Endothelial cell of umbilical vein (primary cell): ENCODE data around the gene NFIA. TPM values are rescaled to one million over a fixed set of nuclear protein-coding genes. Genes with fewer than 3 reads are reported as not detected.

Source experiments
- BruUV-seq: library from RNA; stranded (reverse); fragments of 400-500 nt; replicated peaks from 2 replicates; lab custom pipeline; 2021; lab: Mats Ljungman, UMichigan
- CTCF ChIA-PET: fragments of 300-600, 350-600 bp; sonication (Branson Sonifier 250); formaldehyde crosslinking; loops from one replicate; lab custom pipeline; 2021; ENCODE audit warnings: antibody characterized with exemption, inconsistent platforms; lab: Charles Lee
- POLR2A ChIA-PET: fragments of 300-600, 350-600 bp; sonication (Branson Sonifier 250); formaldehyde crosslinking; loops from one replicate; lab custom pipeline; 2021; ENCODE audit warnings: antibody characterized with exemption, inconsistent platforms; lab: Charles Lee
- DNase-seq: peaks from one replicate; pipeline ENCODE4 v3.0.0-alpha.2; 2011; ENCODE audit warnings: low read depth, low spot score
- FAIRE-seq: peaks from 2 replicates; lab custom pipeline; 2011; peaks lifted over from hg19 to GRCh38; lab: Jason Lieb, UNC
- H2AFZ ChIP-seq: 2 replicates; pipeline ENCODE4 v1.6.0; 2012; ENCODE audit warnings: low read depth, low read length, control low read depth, inconsistent platforms
- H3K27ac ChIP-seq: 2 replicates; pipeline ENCODE4 v1.5.1; 2011; ENCODE audit warnings: low read depth, mild to moderate bottlenecking, control low read depth, low read length, moderate library complexity; ENCODE audit not compliant: insufficient read depth
- H3K27me3 ChIP-seq, 2 experiments: 2 replicates each; pipeline versions ENCODE4 v1.6.0 to v1.6.1; 2011; ENCODE audit warnings: low read length in 2 of 2, mixed read lengths in 1 of 2; ENCODE audit not compliant: control insufficient read depth in 2 of 2, insufficient read depth in 2 of 2
- H3K36me3 ChIP-seq, 2 experiments: 2 replicates in 1 of 2; 3 replicates in 1 of 2; pipeline ENCODE4 v1.5.1; 2011; ENCODE audit warnings: low read length in 2 of 2, mild to moderate bottlenecking in 1 of 2, moderate library complexity in 1 of 2; ENCODE audit not compliant: control insufficient read depth in 2 of 2, insufficient read depth in 2 of 2; ENCODE audit errors: extremely low read depth in 1 of 2
- H3K4me1 ChIP-seq: 3 replicates; pipeline ENCODE4 v1.5.1; 2011; ENCODE audit warnings: mild to moderate bottlenecking, low read length; ENCODE audit not compliant: control insufficient read depth, insufficient read depth; ENCODE audit errors: extremely low read depth
- H3K4me2 ChIP-seq: 2 replicates; pipeline ENCODE4 v1.6.1; 2011; ENCODE audit warnings: low read length, control low read depth, mixed read lengths; ENCODE audit not compliant: insufficient read depth
- H3K4me3 ChIP-seq, 3 experiments: fragments of 200-600 bp in 1 of 3; sonication (generic), shearing (Covaris generic) in 1 of 3; replicated peaks in 1 of 3; 2 replicates each; pipeline ENCODE4 v1.5.1; 2011 to 2016; ENCODE audit warnings: control low read depth in 3 of 3, low read length in 3 of 3, mild to moderate bottlenecking in 2 of 3, inconsistent platforms in 1 of 3, low read depth in 1 of 3, moderate library complexity in 1 of 3; ENCODE audit not compliant: insufficient read depth in 1 of 3
- H3K79me2 ChIP-seq: 2 replicates; pipeline ENCODE4 v1.6.0; 2012; ENCODE audit warnings: low read length, inconsistent platforms; ENCODE audit not compliant: control insufficient read depth, insufficient read depth
- H3K9ac ChIP-seq: replicated peaks from 2 replicates; pipeline ENCODE3; 2011; ENCODE audit warnings: low read length, control low read depth; ENCODE audit not compliant: insufficient read depth; ENCODE audit errors: extremely low read depth
- H3K9me1 ChIP-seq: replicated peaks from 3 replicates; pipeline ENCODE4 v1.6.0; 2011; ENCODE audit warnings: mild to moderate bottlenecking, low read length; ENCODE audit not compliant: control insufficient read depth, insufficient read depth; ENCODE audit errors: extremely low read depth
- H3K9me3 ChIP-seq: replicated peaks from 2 replicates; pipeline ENCODE4 v1.5.1; 2012; ENCODE audit warnings: low read length, inconsistent platforms; ENCODE audit not compliant: control insufficient read depth, insufficient read depth
- H4K20me1 ChIP-seq: replicated peaks from 2 replicates; pipeline ENCODE3; 2011; ENCODE audit warnings: mild to moderate bottlenecking, low read length; ENCODE audit not compliant: control insufficient read depth, insufficient read depth; ENCODE audit errors: extremely low read depth
- FOS ChIP-seq: IDR thresholded peaks from 2 replicates; pipeline ENCODE4 v1.6.1; 2011; ENCODE audit warnings: mild to moderate bottlenecking, low read length, moderate library complexity, borderline replicate concordance; ENCODE audit not compliant: insufficient read depth
- GATA2 ChIP-seq: IDR thresholded peaks from 2 replicates; pipeline ENCODE4 v1.7.0; 2011; ENCODE audit warnings: low read depth, mild to moderate bottlenecking, moderate library complexity, mixed read lengths, low read length; ENCODE audit not compliant: insufficient read length, insufficient read depth
- JUN ChIP-seq: IDR thresholded peaks from 2 replicates; pipeline ENCODE4 v1.6.1; 2011; ENCODE audit warnings: borderline replicate concordance, low read depth; ENCODE audit not compliant: insufficient read length, insufficient read depth
- MYC ChIP-seq: IDR thresholded peaks from one replicate; pipeline ENCODE4 v1.6.1; 2011; ENCODE audit warnings: mild to moderate bottlenecking, low read depth, low read length
- POLR2A ChIP-seq: IDR thresholded peaks from 2 replicates; pipeline ENCODE4 v1.6.1; 2012; ENCODE audit warnings: low read depth, mild to moderate bottlenecking, control low read depth, low read length
- POLR2AphosphoS5 ChIP-seq: IDR thresholded peaks from 2 replicates; pipeline ENCODE4 v1.6.1; 2012; ENCODE audit warnings: low read depth, mild to moderate bottlenecking, control low read depth, low read length, moderate library complexity; ENCODE audit not compliant: insufficient read depth
- dilution Hi-C: fragments of 300-500 bp; cut with MboI; formaldehyde crosslinking; loops from one replicate; pipeline ENCODE4 v1.15.0; 2019; ENCODE audit warnings: low sequenced_read_pairs; ENCODE audit not compliant: extremely low pct_ligation_motif_present
- intact Hi-C: fragments of 100-400 bp; cut with micrococcal nuclease; formaldehyde crosslinking; loops from one replicate; pipeline ENCODE4 v1.10.0; 2022
- polyA plus RNA-seq, 4 experiments: library from polyadenylated mRNA; depleted of rRNA in 3 of 4; stranded (reverse) in 3 of 4; unstranded in 1 of 4; fragments of >200 nt; gene quantifications; 2 replicates each; pipeline versions ENCODE4 v1.2.1 to v1.2.3, GENCODE V29; 2011 to 2012; ENCODE audit warnings: missing spikeins in 1 of 4
- total RNA-seq: library from RNA; stranded (reverse); gene quantifications from 2 replicates; pipeline ENCODE4 v1.2.3, GENCODE V29; 2021
- TF ChIP-seq, protein P1 (sequence below), 2 donors: IDR thresholded peaks; 1 replicate in 1 of 2; 2 replicates in 1 of 2; pipeline ENCODE4 v1.5.1; 2011; ENCODE audit warnings: low read length in 2 of 2, mild to moderate bottlenecking in 2 of 2, moderate library complexity in 2 of 2, control low read depth in 1 of 2, inconsistent platforms in 1 of 2, low read depth in 1 of 2; ENCODE audit not compliant: insufficient read depth in 1 of 2; ENCODE audit errors: extremely low read depth in 1 of 2
- TF ChIP-seq, protein P2 (sequence below): IDR thresholded peaks from 2 replicates; pipeline ENCODE4 v1.6.1; 2011; ENCODE audit not compliant: insufficient read depth, insufficient read length

Gene NFIA
- total and polyA plus RNA-seq, 2 donors (not counting 3 experiments of a cell fraction or from before 2014, with no cell fraction given), result 25.5 to 47.0 TPM

DNA sequence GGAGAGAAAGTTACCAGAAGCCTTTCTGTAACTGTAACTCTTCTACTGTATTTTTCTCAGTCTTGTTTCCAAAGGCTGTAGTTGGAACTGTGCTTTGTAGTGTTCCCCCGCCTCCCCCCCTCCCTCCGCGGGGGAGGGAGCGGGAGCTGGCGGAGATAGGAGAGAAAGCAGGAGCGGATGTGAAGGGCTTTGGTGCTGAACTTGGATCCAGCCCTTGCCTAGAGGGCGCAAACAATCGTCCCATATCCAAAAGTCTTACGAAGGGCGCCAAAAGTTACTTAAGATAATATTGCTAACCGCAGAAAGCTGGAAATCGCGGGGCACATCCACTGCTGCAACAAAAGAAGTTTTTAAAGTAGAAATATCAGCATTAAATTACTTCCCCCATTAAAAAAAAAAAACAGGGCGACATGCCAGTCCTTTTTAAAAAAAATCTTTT is 2.4 kb upstream of the NFIA start:
- intact Hi-C loops, result loop anchor here (1.0 to 10.0 kb wide), 5 partner anchors 52 to 645 kb away; partner anchors contain the start of gene TM2D1
- Histone ChIP-seq H3K9me3 (no peaks in the 10 kb centered on the region), H3K27me3 (no peaks in the 10 kb centered on the region), H3K9ac (peak overlapping the region; percentile 49), H2AFZ (peak overlapping the region; percentile 98), H3K9me1 (no peaks in the 10 kb centered on the region), H3K4me2 (peak overlapping the region; percentile 93), H3K4me3 (peak overlapping the region in 1 of 3 experiments; percentile 49), H3K79me2 (peaks cover 24% of the 10 kb centered on the region), H3K36me3 (no peaks in the 10 kb centered on the region), H3K27ac (peak overlapping the region; percentile 50), H3K4me1 (peaks cover 49% of the 10 kb centered on the region), H4K20me1 (peaks cover under 1% of the 10 kb centered on the region)
- peak; percentile 74 for FAIRE-seq
- peak; percentile 82 for DNase-seq
- CTCF ChIA-PET, result interaction anchor here (0.6 to 6.1 kb wide), 9 partner anchors 23 to 509 kb away, joined by 3 to 78 read pairs (median 5); no protein-coding TSS in a partner anchor
- BruUV-seq, result no TSS peak
- no peak for TF ChIP-seq JUN
- TF ChIP-seq, protein P1, sequence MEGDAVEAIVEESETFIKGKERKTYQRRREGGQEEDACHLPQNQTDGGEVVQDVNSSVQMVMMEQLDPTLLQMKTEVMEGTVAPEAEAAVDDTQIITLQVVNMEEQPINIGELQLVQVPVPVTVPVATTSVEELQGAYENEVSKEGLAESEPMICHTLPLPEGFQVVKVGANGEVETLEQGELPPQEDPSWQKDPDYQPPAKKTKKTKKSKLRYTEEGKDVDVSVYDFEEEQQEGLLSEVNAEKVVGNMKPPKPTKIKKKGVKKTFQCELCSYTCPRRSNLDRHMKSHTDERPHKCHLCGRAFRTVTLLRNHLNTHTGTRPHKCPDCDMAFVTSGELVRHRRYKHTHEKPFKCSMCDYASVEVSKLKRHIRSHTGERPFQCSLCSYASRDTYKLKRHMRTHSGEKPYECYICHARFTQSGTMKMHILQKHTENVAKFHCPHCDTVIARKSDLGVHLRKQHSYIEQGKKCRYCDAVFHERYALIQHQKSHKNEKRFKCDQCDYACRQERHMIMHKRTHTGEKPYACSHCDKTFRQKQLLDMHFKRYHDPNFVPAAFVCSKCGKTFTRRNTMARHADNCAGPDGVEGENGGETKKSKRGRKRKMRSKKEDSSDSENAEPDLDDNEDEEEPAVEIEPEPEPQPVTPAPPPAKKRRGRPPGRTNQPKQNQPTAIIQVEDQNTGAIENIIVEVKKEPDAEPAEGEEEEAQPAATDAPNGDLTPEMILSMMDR (IDR thresholded peaks at IDR 0.05; ENCODE audit: extremely low read depth in 1 of 2, insufficient read depth in 1 of 2, low read depth in 1 of 2, low read length in 2 of 2), result peak in 1 of 2 donors; percentile 18
- POLR2A ChIA-PET, result no interaction called here
- dilution Hi-C loops, result no loop called here

DNA sequence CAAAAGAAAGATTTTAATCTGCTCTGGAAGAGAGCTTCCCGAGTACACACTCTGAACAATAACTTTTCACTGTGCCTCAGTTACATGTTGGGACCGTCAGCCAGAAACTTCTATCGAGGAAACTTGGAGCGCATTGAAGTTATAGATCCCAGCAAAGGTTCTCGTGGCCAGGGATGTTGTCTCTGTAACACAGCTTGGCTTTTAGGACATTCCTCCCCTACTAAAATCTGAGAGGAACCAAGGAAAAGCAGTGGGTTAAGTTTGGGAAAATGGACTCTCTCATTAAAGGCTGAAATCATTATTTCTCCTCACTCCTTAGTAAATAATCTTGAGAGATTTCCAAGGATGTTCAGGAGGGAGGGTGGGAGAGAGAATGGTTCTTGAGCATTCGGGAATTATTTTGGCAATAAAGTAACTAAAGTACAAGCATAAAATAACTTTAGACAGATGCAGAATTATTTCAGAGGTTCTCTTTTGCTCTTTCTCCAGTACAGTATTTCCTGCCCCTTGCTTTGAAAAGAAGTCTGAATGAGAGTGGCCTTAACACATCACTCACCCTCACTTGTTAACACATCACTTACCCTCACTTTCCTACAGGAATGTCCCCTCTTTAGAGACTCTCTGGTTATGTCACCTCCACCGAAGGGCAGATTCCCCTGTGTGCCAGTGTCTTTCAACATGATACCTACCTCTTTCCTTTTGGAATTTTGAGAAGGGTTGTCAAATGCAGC is 1.8 kb upstream of the NFIA start:
- ChIA-PET CTCF (interaction anchor here (0.6 to 6.1 kb wide), 11 partner anchors 24 to 772 kb away, joined by 3 to 78 read pairs (median 5); no protein-coding TSS in a partner anchor), POLR2A (no interaction called here)
- Histone ChIP-seq H4K20me1 (peaks cover 4% of the 10 kb centered on the region), H3K36me3 (no peaks in the 10 kb centered on the region), H3K9me3 (no peaks in the 10 kb centered on the region), H3K4me2 (peak overlapping the region; percentile 93), H3K9me1 (no peaks in the 10 kb centered on the region), H3K27ac (peak overlapping the region; percentile 50), H3K27me3 (no peaks in the 10 kb centered on the region), H3K79me2 (peaks cover 31% of the 10 kb centered on the region), H3K9ac (peak overlapping the region; percentile 53), H3K4me1 (peaks cover 55% of the 10 kb centered on the region), H3K4me3 (peak overlapping the region in 1 of 3 experiments; percentile 86), H2AFZ (peak overlapping the region; percentile 98)
- dilution Hi-C loops (no loop called here), intact Hi-C loops (loop anchor here (1.0 to 5.0 kb wide), 3 partner anchors 104 to 237 kb away; no protein-coding TSS in a partner anchor)
- FAIRE-seq (no peak), DNase-seq (peak; percentile 48)
- TF ChIP-seq MYC, result no peak
- no peak for TF ChIP-seq POLR2AphosphoS5
- TF ChIP-seq GATA2, result no peak
- TF ChIP-seq, protein P2, sequence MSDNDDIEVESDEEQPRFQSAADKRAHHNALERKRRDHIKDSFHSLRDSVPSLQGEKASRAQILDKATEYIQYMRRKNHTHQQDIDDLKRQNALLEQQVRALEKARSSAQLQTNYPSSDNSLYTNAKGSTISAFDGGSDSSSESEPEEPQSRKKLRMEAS, result no peak
- TF ChIP-seq FOS, result no peak
- no peak for TF ChIP-seq POLR2A
- no TSS peak for BruUV-seq
